Adrenal gland (tissue), 12 donors: ENCODE results near the gene MCU. TPM values are rescaled to one million over a fixed set of nuclear protein-coding genes. Genes with fewer than 3 reads are reported as not detected.
"Not testable (repeated sequence)": the region's sequence is repeated elsewhere in the genome, so short reads cannot be mapped to it uniquely, and the experiment has no call there.

ENCODE experiments used
- DNase-seq, 7 donors: peaks; one replicate each; pipeline ENCODE4 v3.0.0-alpha.2; 2019 to 2020
- H3K27ac ChIP-seq, 5 donors: fragments of 200-600 bp; sonication (generic) in 4 of 5; 1 replicate in 3 of 5; 2 replicates in 2 of 5; pipeline versions ENCODE4 v1.5.1 to v1.8.0; 2016 to 2020; ENCODE audit warnings: mild to moderate bottlenecking in 1 of 5
- H3K27me3 ChIP-seq: fragments of 200-600 bp; 2 replicates; pipeline ENCODE4 v1.8.0; 2021
- H3K36me3 ChIP-seq, 2 donors: fragments of 200-600 bp; replicated peaks in 1 of 2; 1 replicate in 1 of 2; 2 replicates in 1 of 2; pipeline versions ENCODE4 v1.5.1 to v1.8.0; 2018 to 2022
- H3K4me1 ChIP-seq, 2 donors: fragments of 200-600 bp; replicated peaks in 1 of 2; 1 replicate in 1 of 2; 2 replicates in 1 of 2; pipeline versions ENCODE4 v1.5.1 to v1.8.0; 2018 to 2021
- H3K4me3 ChIP-seq, 4 donors: fragments of 200-600 bp; sonication (generic) in 3 of 4; one replicate each; pipeline ENCODE4 v1.5.1; 2016 to 2018
- H3K9me3 ChIP-seq, 3 donors: fragments of 200-600 bp; sonication (generic) in 1 of 3; replicated peaks in 1 of 3; 1 replicate in 2 of 3; 2 replicates in 1 of 3; pipeline versions ENCODE4 v1.5.1 to v1.8.0; 2016 to 2021
- POLR2A ChIP-seq, 2 donors: fragments of 450-650 bp; IDR thresholded peaks; one replicate each; pipeline ENCODE4 v1.6.1; 2017; ENCODE audit warnings: antibody characterized with exemption in 2 of 2, mild to moderate bottlenecking in 2 of 2, moderate library complexity in 1 of 2
- WGBS, 4 donors: extraction: QIAGEN DNeasy Blood & Tissue Kit in 2 of 4; methylation state at CpG; one replicate each; pipeline versions ENCODE4 v1.1.5 to v1.1.7; 2013 to 2017; 5-methylcytosine and 5-hydroxymethylcytosine counted together
- intact Hi-C, 2 donors: fragments of 100-400 bp; cut with DNase I; formaldehyde crosslinking; loops; one replicate each; pipeline versions ENCODE4 v1.14.1 to v1.15.0; 2022 to 2023
- polyA plus RNA-seq, 3 donors: library from polyadenylated mRNA; stranded (reverse); fragments of 200-250 nt in 2 of 3; fragments of 350-450 nt in 1 of 3; fragmentation: Illumina TruSeq in 1 of 3; extraction: RNeasy Lipid Tissue Mini Kit (QIAGEN cat#74804) in 1 of 3; gene quantifications; one replicate each; pipeline ENCODE4 v1.2.3, GENCODE V29; 2013 to 2014
- total RNA-seq, 9 donors: library from RNA; depleted of rRNA in 4 of 9; stranded (reverse); fragments of >200 nt in 4 of 9; fragments of 120-200 nt in 1 of 9; fragmentation: NEBNext Ultra II Directional in 1 of 9; extraction: Animal tissue kit (Norgen Biotek cat#: 25700) in 1 of 9; gene quantifications; one replicate each; pipeline versions ENCODE4 v1.1.0 to v1.2.4, GENCODE V29; 2013 to 2023
- TF ChIP-seq, protein P1 (sequence below), 6 experiments: fragments of 450-650 bp in 4 of 6; fragments of 200-600 bp in 2 of 6; sonication (generic) in 1 of 6; IDR thresholded peaks; 1 replicate in 5 of 6; 2 replicates in 1 of 6; pipeline versions ENCODE4 v1.5.1 to v1.8.0; 2016 to 2021; ENCODE audit warnings: antibody characterized with exemption in 6 of 6, mild to moderate bottlenecking in 2 of 6, moderate library complexity in 1 of 6
- donor health status: healthy with polysubstance abuse.
- donor health status: Bipolar disorder and iron deficiency.
- donor health status: DM: yes; HTN: yes; CAD: no.
- donor health status: DM: no; HTN: no; CAD: no.
- donor health status: DM: no; HTN: no; CAD: no.
- donor health status: DM: yes; HTN: yes; CAD: no.

MCU gene
- total and polyA plus RNA-seq, 12 donors, result 6.4 to 22.2 (median 14.9) TPM

DNA sequence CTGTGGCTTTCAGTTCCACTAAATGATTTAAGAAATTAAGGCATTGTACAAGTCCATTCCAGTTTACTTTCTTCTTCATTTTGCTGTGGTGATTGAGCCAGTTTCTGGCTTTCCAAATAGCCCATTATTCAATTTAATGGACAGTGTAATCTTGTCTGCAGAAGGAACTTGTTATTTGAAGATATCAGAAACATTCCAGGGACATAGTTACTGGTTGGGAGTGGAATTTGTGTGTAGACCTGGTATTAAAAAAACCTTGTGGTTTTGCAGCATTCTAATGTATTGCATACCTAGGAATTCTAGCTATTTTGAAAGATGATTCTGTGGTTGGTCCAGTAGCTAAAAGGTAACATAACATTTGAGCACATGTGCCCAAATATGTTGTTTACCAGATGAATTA lies 72.2 kb downstream of the MCU start:
- intact Hi-C loops, result no loop called here
- H3K27ac ChIP-seq, result no peak overlapping the region

DNA sequence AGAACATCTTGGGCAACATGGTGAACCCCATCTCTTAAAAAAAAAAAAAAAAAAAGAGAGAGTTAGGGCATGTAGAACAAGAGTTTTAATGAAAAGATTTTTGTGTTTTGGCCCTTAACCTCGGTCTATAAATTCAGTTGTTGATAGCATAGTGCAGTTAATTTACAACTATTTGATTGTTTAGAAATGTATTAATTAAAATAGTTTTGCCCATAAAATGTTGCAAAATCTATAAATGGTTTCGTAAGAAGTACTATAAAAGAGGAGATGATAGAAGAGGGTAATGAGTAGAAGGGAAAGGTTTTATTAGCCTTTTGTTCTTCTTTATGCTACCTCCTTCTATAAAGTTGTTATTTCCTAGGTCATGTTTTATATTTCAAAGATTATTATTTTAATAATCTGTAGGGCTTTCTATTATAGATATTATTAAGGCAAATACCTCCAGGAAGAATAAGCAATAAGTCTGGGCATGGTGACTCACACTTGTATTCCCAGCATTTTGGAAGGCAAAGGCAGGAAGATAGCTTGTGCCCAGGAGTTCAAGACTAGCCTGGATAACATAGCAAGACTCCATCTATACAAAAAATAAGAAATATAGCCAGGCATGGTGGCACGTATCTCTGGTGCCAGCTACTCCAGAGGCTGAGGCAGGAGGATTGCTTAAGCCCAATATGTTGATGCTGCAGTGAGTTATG lies 73.3 kb downstream of the MCU start:
- 94 to 97% (median 96%) methylated on average over 3 of the region's 3 CpGs for WGBS, 4 donors
- Histone ChIP-seq H3K9me3 (no peaks in the 10 kb centered on the region), H3K4me1 (no peaks in the 10 kb centered on the region), H3K27me3 (no peaks in the 10 kb centered on the region), H3K27ac (no peak overlapping the region), H3K4me3 (no peak overlapping the region), H3K36me3 (no peaks in the 10 kb centered on the region)
- intact Hi-C loops, result no loop called here
- no peak for TF ChIP-seq POLR2A (IDR thresholded peaks at IDR 0.05)
- TF ChIP-seq, protein P1, sequence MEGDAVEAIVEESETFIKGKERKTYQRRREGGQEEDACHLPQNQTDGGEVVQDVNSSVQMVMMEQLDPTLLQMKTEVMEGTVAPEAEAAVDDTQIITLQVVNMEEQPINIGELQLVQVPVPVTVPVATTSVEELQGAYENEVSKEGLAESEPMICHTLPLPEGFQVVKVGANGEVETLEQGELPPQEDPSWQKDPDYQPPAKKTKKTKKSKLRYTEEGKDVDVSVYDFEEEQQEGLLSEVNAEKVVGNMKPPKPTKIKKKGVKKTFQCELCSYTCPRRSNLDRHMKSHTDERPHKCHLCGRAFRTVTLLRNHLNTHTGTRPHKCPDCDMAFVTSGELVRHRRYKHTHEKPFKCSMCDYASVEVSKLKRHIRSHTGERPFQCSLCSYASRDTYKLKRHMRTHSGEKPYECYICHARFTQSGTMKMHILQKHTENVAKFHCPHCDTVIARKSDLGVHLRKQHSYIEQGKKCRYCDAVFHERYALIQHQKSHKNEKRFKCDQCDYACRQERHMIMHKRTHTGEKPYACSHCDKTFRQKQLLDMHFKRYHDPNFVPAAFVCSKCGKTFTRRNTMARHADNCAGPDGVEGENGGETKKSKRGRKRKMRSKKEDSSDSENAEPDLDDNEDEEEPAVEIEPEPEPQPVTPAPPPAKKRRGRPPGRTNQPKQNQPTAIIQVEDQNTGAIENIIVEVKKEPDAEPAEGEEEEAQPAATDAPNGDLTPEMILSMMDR (IDR thresholded peaks at IDR 0.05), result no peak
- no peak for DNase-seq

More for the DNA sequence above, 72.2 kb downstream of the MCU start:
- TF ChIP-seq, protein P1 (IDR thresholded peaks at IDR 0.05), result no peak
- no peak for TF ChIP-seq POLR2A (IDR thresholded peaks at IDR 0.05)
- no peaks in the 10 kb centered on the region for H3K36me3 ChIP-seq
- no peaks in the 10 kb centered on the region for H3K27me3 ChIP-seq
- H3K4me3 ChIP-seq, result no peak overlapping the region
- no peaks in the 10 kb centered on the region for H3K4me1 ChIP-seq
- DNase-seq, result no peak
- no peaks in the 10 kb centered on the region for H3K9me3 ChIP-seq

DNA sequence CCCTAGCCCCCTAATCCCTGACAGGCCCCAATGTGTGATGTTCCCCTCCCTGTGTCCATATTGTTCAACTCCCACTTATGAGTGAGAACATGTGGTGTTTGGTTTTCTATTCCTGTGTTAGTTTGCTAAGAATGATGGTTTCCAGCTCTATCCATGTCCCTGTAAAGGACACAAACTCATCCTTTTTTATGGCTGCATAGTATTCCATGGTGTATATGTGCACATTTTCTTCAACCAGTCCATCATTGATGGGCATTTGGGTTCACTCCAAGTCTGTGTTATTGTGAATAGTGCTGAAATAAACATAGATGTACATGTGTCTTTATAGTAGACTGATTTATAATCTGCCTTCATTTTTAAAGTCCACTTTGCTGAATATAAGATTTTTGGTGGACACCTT lies 79.3 kb downstream of the MCU start:
- H3K27ac ChIP-seq, H3K36me3 ChIP-seq, H3K9me3 ChIP-seq, H3K27me3 ChIP-seq, H3K4me1 ChIP-seq, DNase-seq, intact Hi-C loops, H3K4me3 ChIP-seq: not testable (repeated sequence)

DNA sequence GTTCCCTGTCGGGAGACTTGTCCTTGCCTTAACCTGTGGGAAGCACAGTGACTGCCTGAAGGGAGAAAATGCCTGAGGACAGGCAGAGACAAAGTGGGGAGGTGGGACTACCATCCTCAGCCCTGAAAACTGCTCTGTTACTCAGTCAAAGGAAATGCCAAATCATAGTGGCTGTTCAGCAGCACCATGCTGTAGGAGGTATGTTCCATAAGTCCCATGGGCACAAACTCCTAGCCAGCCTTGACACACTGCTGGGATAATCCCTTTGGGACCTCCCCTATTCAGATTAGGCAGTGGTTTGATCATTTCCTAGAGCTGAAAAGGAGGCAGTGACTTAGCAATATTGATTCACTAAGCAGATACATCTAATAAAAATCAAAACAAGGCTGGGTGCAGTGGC lies 80.1 kb downstream of the MCU start:
- no peaks in the 10 kb centered on the region for H3K27me3 ChIP-seq

More for the DNA sequence above, 80.1 kb downstream of the MCU start:
- no peak for DNase-seq
- peaks cover 0 to 3% (median 0%) of the 10 kb centered on the region in 3 donors for H3K9me3 ChIP-seq
- no peaks in the 10 kb centered on the region for H3K36me3 ChIP-seq
- H3K4me1 ChIP-seq, result no peaks in the 10 kb centered on the region
- TF ChIP-seq POLR2A (IDR thresholded peaks at IDR 0.05), result no peak
- TF ChIP-seq, protein P1 (IDR thresholded peaks at IDR 0.05), result no peak
- H3K27ac ChIP-seq, result no peak overlapping the region
- 88 to 100% (median 98%) methylated on average over 1 of the region's 1 CpG for WGBS, 4 donors
- H3K4me3 ChIP-seq, result no peak overlapping the region
- intact Hi-C loops, result no loop called here
